NCI-H510A treated with DMSO at 0.1 percent for 48 hours (cell line): Measurements from ENCODE around the gene NOP10.

Experiments
- DNase-seq: peaks from one replicate; lab custom pipeline; 2025; lab: John Stamatoyannopoulos, UW

NOP10 gene

DNA sequence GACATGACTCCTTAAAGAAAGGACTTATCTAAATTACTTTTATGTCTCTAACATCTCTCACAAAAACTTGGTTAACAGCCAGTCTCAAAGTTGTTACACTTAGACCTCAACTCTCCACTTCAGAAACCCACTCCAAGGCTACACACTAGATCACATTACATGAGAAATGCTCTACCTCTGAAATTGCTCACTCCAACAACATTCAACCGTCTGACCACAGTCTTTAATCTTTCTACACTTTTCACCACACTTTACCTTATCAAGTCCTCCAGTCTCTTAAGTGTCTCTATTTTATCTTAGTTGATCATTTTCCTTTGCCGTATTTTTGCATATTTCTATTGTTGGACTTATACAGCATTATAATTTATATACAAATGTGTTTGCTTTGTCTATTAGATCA lies 11.1 kb downstream of the NOP10 start:
- peak; percentile 3 for DNase-seq

DNA sequence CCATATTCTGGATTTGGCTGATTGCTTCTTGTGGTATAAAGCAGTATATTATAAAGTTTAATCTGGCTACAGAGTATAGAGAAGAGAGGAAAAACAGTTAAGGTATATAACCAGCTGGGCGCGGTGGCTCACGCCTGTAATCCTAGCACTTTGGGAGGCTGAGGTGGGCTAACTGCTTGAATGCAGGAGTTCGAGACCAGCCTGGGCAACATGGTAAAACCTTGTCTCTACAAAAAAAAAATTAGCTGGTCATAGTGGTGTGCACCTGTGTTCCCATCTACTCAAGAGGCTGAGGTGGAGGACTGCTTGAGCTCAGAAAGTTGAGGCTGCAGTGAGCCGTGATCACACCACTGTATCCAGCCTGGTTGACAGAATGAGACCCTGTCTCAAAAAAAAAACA lies 12.7 kb downstream of the NOP10 start:
- DNase-seq, result no peak

DNA sequence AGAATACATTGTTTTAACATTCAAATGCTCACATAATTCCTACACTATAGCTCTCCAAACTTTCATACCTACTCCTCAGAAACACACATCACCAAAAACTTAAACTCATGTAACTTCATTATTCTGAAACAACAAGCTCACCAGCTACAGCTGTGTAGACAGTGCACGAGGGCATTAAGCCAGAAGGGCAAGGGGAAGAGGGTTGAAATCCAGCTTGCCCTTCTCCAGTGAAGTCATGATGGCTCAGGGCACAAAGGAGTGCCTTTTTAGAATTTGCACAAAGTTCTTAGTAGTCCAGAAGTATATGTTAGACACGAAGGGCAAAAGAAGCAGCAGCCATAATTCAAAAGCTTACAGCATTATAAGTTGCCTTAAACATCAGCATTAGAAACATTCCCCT lies 13.9 kb downstream of the NOP10 start:
- DNase-seq, result no peak

DNA sequence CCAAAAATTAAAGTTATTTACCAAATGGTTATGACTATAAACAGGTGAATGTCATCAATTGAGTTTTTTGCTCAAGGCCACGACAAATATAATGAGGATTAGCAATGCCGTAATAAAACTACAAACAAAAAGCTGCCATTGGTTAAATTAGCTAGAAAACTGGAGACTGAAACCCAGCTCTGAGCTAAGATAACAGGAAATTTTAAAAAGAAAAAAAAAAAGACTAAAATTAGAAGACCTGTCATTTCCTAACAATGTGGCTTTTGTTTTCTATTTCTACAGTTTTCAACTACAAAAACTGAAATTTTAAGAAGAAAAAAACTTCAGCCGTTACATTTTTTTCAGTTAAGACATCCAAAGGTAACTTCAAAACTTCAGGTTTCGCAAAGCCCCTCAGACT lies 15.0 kb downstream of the NOP10 start:
- DNase-seq, result no peak

DNA sequence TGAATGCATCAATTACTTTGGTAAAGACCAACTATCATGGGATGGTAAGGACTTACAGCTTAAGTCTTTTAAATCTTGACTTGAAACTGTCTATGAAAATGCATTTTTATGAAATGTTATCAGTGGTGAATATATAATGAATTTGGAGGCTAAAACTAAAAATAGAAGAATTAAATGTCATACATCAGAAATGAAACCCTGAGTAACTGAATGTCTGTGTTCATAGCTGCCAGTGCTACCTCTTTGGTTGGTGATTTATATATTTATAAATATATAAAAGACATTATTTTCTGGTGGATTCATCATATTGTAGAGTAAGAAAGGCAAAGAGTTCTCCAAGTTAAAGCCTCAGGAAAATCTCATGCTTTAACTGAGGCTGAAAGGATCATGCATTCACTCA lies 17.6 kb downstream of the NOP10 start:
- DNase-seq, result no peak

DNA sequence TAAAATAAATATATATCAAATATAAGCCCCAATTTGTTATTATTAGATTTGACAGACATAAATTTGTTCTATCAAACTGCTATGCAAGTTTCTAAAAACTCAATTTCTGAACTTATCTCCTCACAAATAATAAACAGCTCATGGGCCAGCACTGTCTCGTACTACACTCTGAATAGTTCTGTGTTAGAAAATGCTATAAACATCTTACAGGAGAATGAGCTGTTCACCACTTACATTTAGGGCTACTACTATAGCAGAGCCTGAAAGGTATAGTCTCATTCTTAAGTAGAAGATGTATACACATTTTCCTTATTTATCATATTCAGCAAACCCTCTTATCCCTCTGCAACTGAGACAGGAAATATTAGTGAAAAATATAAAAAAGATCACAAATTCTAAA lies 18.0 kb downstream of the NOP10 start:
- DNase-seq, result no peak

DNA sequence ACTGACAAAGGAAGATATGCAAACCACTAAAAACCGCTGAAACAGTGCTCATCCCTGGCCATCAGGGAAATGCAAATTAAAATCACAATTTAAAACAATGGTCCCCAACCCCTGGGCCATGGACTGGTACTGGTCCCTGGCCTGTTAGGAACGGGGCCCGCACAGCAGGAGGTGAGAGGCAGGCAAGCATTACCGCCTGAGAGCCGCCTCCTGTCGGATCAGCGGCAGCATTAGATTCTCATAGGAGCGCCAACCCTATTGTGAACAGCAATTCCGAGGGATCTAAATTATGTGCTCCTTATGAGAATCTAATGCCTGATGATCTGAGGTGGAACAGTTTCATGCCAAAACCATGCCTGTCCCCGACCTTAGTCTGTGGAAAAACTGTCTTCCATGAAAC lies 19.7 kb downstream of the NOP10 start:
- no peak for DNase-seq

DNA sequence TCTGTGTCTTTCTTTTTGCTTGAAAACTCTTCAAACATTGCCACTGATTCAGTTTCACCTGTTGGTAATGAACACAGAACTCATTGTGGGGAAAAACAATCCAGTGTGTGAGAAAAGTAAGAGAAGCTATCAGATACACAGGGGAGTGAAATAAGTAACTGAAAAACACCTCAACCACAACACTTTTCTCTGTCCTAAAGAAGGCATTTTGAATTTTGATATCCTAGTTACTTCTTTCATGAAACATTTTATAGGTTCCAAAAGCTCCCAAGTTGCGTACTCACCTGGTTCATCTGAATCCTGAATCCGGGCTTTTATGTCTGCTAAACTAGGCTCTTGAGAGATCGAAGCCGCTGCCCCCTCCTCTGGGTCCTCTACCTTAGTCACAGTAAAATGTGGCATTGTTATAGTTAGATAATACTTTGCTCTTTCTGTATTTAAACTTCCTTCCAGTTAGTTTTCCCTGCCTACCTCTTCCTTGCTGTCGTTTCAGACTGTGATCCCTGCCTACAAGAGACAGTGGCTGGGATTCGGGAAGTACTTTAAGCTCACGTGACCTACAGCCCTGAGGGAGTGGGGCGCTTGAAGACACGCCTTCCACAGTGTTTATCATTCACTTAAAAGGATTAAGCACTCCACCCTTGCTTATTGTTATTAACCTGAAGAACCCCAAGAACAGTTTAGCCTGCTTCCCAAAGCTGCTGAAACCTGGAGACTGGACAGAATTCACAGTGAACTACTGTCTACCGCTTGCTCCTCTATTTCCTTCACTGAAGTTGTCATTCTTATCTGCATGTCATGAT lies 24.5 kb downstream of the NOP10 start:
- peak; percentile 63 for DNase-seq

DNA sequence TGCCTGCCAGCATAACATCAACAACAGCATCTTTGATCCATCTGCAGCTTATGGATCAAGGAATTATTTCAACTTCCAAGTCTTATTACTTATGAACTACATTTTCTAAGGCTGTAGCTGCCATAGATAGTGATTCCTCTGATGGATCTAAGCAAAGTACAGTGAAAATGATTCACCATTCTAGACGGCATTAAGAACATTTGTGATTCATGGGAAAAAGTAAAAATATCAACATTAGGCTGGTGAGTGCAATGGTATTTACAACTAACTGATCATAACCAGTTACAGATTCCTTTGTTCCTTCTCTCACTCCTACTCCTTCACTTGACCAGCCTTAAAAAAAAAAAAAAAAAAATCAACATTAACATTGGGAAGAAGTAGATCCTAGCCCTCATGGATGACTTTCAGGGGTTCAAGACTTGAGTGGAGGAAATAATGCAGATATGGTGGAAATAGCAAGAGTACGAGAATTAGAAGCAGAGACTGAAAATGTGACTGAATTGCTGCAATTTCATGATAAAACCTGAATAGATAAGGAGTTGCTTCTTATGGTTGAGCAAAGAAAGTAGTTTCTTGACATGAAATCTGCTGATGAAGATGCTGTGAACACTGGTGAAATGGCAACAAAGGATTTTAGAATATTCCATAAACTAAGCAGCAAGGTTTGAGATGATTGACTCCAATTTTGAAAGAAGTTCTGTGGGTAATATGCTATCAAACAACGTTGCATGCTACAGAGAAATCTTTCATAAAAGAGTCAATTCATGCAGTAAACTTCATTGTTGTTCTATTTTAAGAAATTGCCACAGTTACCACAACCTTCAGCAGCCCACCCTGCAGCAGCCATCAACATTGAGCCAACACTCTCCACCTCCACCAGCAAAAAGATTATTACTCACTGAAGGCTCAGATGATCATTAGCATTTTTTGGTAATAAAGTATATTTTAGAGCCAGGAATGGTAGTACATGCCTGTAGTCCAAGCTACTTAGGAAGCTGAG lies 28.1 kb downstream of the NOP10 start:
- no peak for DNase-seq

DNA sequence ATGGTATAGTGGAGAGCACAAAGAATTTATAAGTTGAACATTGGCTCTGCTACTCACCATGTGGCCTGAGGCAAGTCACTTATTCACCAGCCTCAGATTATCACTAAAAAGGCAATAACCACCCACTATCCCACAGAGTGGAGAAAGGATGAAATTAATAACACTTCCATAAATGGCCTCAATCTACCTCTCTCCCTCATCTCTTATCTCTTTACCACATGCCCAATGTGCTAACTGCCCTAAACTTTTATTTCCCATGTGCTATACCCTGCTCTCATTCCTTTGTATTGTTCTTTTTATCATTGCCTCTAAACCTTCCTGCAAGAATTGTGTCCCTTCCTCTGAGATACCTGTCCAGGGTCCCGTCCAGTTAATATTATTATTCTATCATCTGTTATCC lies 31.4 kb downstream of the NOP10 start:
- DNase-seq, result no peak

DNA sequence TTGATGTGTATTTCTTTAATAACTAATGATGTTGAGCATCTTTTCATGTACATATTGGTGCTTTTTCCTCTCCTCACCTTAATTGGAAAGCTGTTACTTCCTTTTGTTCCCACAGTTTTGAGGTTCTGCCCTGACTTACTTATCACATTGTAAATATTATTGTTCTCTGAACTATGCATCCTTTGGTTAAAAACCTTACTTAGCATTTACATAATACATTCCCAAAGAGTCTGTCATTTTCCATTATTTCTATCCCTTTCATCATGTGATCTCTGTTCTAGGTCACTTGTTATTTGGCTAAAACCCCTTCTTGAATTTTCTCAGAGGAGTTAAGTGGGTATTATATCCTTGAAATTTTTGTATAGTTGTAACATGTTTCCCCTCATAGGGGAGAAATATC lies 38.3 kb downstream of the NOP10 start:
- DNase-seq, result no peak

DNA sequence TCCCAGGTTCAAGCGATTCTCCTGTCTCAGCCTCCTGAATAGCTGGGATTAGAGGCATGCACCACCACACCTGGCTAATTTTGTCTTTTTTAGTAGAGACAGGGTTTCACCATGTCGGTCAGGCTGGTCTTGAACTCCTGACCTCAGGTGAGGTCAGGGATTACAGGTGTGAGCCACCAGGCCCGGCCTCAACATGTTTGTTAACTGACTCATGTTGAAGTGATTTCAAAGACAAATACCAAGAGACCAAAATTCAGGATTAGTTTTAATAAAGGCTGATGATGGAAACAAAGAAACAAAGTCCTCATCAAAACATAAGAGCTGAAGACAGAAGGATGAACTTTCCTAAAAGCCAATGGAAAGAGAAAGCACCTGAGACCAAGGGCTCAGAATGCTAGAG lies 41.9 kb downstream of the NOP10 start:
- DNase-seq, result no peak

DNA sequence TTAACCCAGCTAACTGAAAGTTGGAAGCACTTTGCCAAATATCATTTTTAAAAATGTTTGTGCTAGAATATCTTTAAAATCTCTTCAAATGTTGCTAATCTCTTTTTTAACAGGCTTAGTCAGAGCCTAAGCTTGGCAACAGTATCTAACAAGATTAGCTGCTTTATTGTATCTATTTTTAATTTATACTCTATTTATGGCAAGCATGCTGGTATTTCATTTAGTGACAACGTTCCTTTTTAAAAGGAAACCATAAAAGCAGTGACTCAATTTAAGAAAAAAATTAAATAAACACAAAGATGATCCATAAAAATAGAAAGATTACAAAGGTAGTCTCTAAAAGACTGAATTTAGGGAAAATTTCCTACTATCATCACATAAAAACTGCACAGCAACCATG lies 45.9 kb downstream of the NOP10 start:
- DNase-seq, result no peak

DNA sequence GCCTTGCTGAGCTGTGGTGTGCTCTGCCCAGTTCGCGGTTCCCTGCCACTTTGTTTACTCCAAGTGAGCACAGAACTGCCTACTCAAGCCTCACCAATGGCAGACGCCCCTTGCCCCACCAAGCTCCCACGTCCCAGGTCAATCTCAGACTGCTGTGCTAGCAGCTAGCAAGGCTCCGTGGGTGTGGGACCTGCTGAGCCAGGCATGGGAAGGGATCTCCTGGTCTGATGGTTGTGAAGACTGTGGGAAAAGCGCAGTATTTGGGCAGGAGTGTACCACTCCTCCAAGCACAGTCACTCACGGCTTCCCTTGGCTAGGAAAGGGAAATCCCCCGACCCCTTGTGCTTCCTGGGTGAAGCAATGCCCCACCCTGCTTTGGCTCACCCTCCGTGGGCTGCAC lies 50.3 kb downstream of the NOP10 start:
- no peak for DNase-seq
